ENCODE results near the gene SNX22. TPM values are rescaled to one million over a fixed set of nuclear protein-coding genes. Genes with fewer than 3 reads are reported as not detected.

Gene SNX22
- polyA plus RNA-seq, 3 donors = 0.90 to 1.9 (median 1.6) TPM

- 63 to 84% (median 75%) methylated on average over 8 of the region's 8 CpGs for WGBS, 3 donors
These were observed 28.8 kb downstream of the SNX22 start for GRCh38 chr15:64180235-64180824.

GRCh38 chr15:64182859-64183370, 31.4 kb downstream of the SNX22 start:
- WGBS, 3 donors = 70 to 88% (median 80%) methylated on average over 4 of the region's 4 CpGs
- no peak overlapping the region for H3K27ac ChIP-seq (ENCODE audit: low read depth, low read length)

More at GRCh38 chr15:64180235-64180824, 28.8 kb downstream of the SNX22 start:
- H3K27ac ChIP-seq (ENCODE audit: low read depth, low read length) = no peak overlapping the region

- no peak overlapping the region for H3K27ac ChIP-seq (ENCODE audit: low read depth, low read length)
- 84 to 87% (median 87%) methylated on average over 9 of the region's 9 CpGs for WGBS, 3 donors
These were observed 33.8 kb downstream of the SNX22 start for GRCh38 chr15:64185146-64185911.

GRCh38 chr15:64187396-64188191, 36.1 kb downstream of the SNX22 start:
- 86 to 89% (median 89%) methylated on average over 2 of the region's 2 CpGs for WGBS, 3 donors
- H3K27ac ChIP-seq (ENCODE audit: low read depth, low read length) = no peak overlapping the region

GRCh38 chr15:64191971-64192830, 40.7 kb downstream of the SNX22 start:
- 95 to 96% (median 95%) methylated on average over 5 of the region's 5 CpGs for WGBS, 3 donors
- no peak overlapping the region for H3K27ac ChIP-seq (ENCODE audit: low read depth, low read length)

GRCh38 chr15:64193971-64194370, 42.4 kb downstream of the SNX22 start:
- WGBS, 3 donors = 89 to 92% (median 90%) methylated on average over 6 of the region's 6 CpGs
- H3K27ac ChIP-seq (ENCODE audit: low read depth, low read length) = no peak overlapping the region

GRCh38 chr15:64197425-64197824, 45.9 kb downstream of the SNX22 start:
- 60 to 76% (median 71%) methylated on average over 1 of the region's 1 CpG for WGBS, 3 donors
- no peak overlapping the region for H3K27ac ChIP-seq (ENCODE audit: low read depth, low read length)

- H3K27ac ChIP-seq (ENCODE audit: low read depth, low read length) = no peak overlapping the region
These were observed 53.7 kb downstream of the SNX22 start for GRCh38 chr15:64205202-64205601.

Other genes starting within 250 kb of the SNX22 start
- 10 to 100 TPM in 1 of 3 donors, 1 to 10 TPM in 2; 3.8 to 29.7 (median 9.8) TPM for gene DAPK2, start 105.2 kb upstream of the SNX22 start, polyA plus RNA-seq
- 10 to 100 TPM; 39.2 to 58.8 (median 44.8) TPM for gene CIAO2A, start 57.9 kb upstream of the SNX22 start, polyA plus RNA-seq
- 10 to 100 TPM; 35.6 to 99.9 (median 93.2) TPM for gene SNX1, start 55.7 kb upstream of the SNX22 start, polyA plus RNA-seq
- 100 to 1,000 TPM; 392 to 563 (median 563) TPM for gene PPIB, start 11.3 kb downstream of the SNX22 start, polyA plus RNA-seq
- 1 to 10 TPM; 2.3 to 4.8 (median 2.9) TPM for gene CSNK1G1, start 204.4 kb downstream of the SNX22 start, polyA plus RNA-seq
- gene PCLAF, start 229.7 kb downstream of the SNX22 start, polyA plus RNA-seq = 1 to 10 TPM; 1.0 to 1.9 (median 1.6) TPM
- gene TRIP4, start 236.1 kb downstream of the SNX22 start, polyA plus RNA-seq = 10 to 100 TPM; 15.1 to 33.0 (median 15.5) TPM

Measured in adipose tissue (tissue), 3 donors.